ENCODE results near the gene CYTH1. TPM values are rescaled to one million over a fixed set of nuclear protein-coding genes. Genes with fewer than 3 reads are reported as not detected.

CYTH1 gene
- total RNA-seq, 1 experiment from 2014 or later, result 46.7 TPM

GRCh38 chr17:78759203-78759968, 22.7 kb downstream of the CYTH1 start:
- Histone ChIP-seq H3K27ac (ENCODE audit: low read length) (no peak overlapping the region), H3K4me3 (ENCODE audit: low read depth in 2 of 2, low read length in 2 of 2) (no peak overlapping the region), H3K27me3 (ENCODE audit: control insufficient read depth, insufficient read depth, low read length) (no peaks in the 10 kb centered on the region), H3K9me3 (ENCODE audit: control insufficient read depth, insufficient read depth, low read depth, low read length) (no peaks in the 10 kb centered on the region), H3K4me1 (ENCODE audit: control insufficient read depth, insufficient read depth, low read length) (peaks cover 3% of the 10 kb centered on the region; the same call in 1 of the 2 replicates), H3K36me3 (ENCODE audit: control insufficient read depth, insufficient read depth, low read length) (no peaks in the 10 kb centered on the region)
- DNase-seq (ENCODE audit: low read depth, low spot score) (no peak), ATAC-seq (no peak)
- CTCF ChIA-PET, result no interaction called here
- POLR2A ChIA-PET, result no interaction called here
- in situ Hi-C loops (cut with HindIII; ENCODE audit: low pct_unique_long_range_greater_than_20kb, low sequenced_read_pairs), result no loop called here
- no peak for TF ChIP-seq REST (IDR thresholded peaks at IDR 0.05; ENCODE audit: insufficient read depth in 1 of 2, low read depth in 2 of 2, low read length in 1 of 2)
- no peak for TF ChIP-seq POLR2AphosphoS5 (IDR thresholded peaks at IDR 0.05; ENCODE audit: low read depth, low read length)
- no peak for TF ChIP-seq SIN3A (IDR thresholded peaks at IDR 0.05; ENCODE audit: borderline replicate concordance, insufficient read depth, low read depth, low read length)
- TF ChIP-seq TCF7L2 (IDR thresholded peaks at IDR 0.05; ENCODE audit: low read depth, low read length), result no peak
- TF ChIP-seq CTCF (IDR thresholded peaks at IDR 0.05), result no peak
- intact Hi-C loops (cut with micrococcal nuclease; ENCODE audit: unreplicated experiment), result no loop called here
- TSS peak; percentile 8 for BruUV-seq (replicated peaks)

GRCh38 chr17:78753316-78754250, 28.5 kb downstream of the CYTH1 start:
- H3K27ac ChIP-seq (ENCODE audit: low read length), result no peak overlapping the region
- peaks cover 2% of the 10 kb centered on the region; the same call in 1 of the 2 replicates for H3K4me1 ChIP-seq (ENCODE audit: control insufficient read depth, insufficient read depth, low read length)
- H3K4me3 ChIP-seq (ENCODE audit: low read depth in 2 of 2, low read length in 2 of 2), result no peak overlapping the region
- TF ChIP-seq SIN3A (IDR thresholded peaks at IDR 0.05; ENCODE audit: borderline replicate concordance, insufficient read depth, low read depth, low read length) (no peak), CTCF (IDR thresholded peaks at IDR 0.05) (no peak), TCF7L2 (IDR thresholded peaks at IDR 0.05; ENCODE audit: low read depth, low read length) (no peak), POLR2AphosphoS5 (IDR thresholded peaks at IDR 0.05; ENCODE audit: low read depth, low read length) (no peak), REST (IDR thresholded peaks at IDR 0.05; ENCODE audit: insufficient read depth in 1 of 2, low read depth in 2 of 2, low read length in 1 of 2) (no peak)
- ChIA-PET POLR2A (no interaction called here), CTCF (no interaction called here)
- DNase-seq (ENCODE audit: low read depth, low spot score) (no peak), ATAC-seq (no peak)
- no TSS peak for BruUV-seq (replicated peaks)
- H3K27me3 ChIP-seq (ENCODE audit: control insufficient read depth, insufficient read depth, low read length), result no peaks in the 10 kb centered on the region
- H3K36me3 ChIP-seq (ENCODE audit: control insufficient read depth, insufficient read depth, low read length), result no peaks in the 10 kb centered on the region
- intact Hi-C loops (cut with micrococcal nuclease; ENCODE audit: unreplicated experiment), result no loop called here
- in situ Hi-C loops (cut with HindIII; ENCODE audit: low pct_unique_long_range_greater_than_20kb, low sequenced_read_pairs), result no loop called here
- H3K9me3 ChIP-seq (ENCODE audit: control insufficient read depth, insufficient read depth, low read depth, low read length), result no peaks in the 10 kb centered on the region
